Prostate gland (tissue), 2 donors: Measurements from ENCODE around the gene FAM177B. TPM values are rescaled to one million over a fixed set of nuclear protein-coding genes. Genes with fewer than 3 reads are reported as not detected.

Experiments
- DNase-seq: peaks from one replicate; pipeline ENCODE4 v3.0.0-alpha.2; 2019; ENCODE audit warnings: low spot score
- H3K27ac ChIP-seq, 2 donors: fragments of 200-600 bp; sonication (generic); 2 replicates each; pipeline ENCODE4 v1.5.1; 2017 to 2019
- H3K27me3 ChIP-seq: fragments of 200-600 bp; sonication (generic); replicated peaks from 2 replicates; pipeline ENCODE4 v1.5.1; 2019; ENCODE audit not compliant: insufficient read depth
- H3K36me3 ChIP-seq, 2 donors: fragments of 200-600 bp; sonication (generic); 1 replicate in 1 of 2; 2 replicates in 1 of 2; pipeline versions ENCODE4 v1.5.1 to v1.8.1; 2017 to 2019
- H3K4me1 ChIP-seq: fragments of 200-600 bp; sonication (generic); replicated peaks from 2 replicates; pipeline ENCODE4 v1.5.1; 2019
- H3K4me3 ChIP-seq, 2 donors: fragments of 200-600 bp; sonication (generic); 2 replicates each; pipeline ENCODE4 v1.5.1; 2017 to 2019
- H3K9me3 ChIP-seq: fragments of 200-600 bp; sonication (generic); 2 replicates; pipeline ENCODE4 v1.5.1; 2017
- POLR2A ChIP-seq: fragments of 450-650 bp; IDR thresholded peaks from one replicate; pipeline ENCODE4 v1.6.1; 2016; ENCODE audit warnings: antibody characterized with exemption, mild to moderate bottlenecking
- POLR2AphosphoS5 ChIP-seq: sonication (generic); formaldehyde crosslinking; IDR thresholded peaks from one replicate; pipeline ENCODE4 v1.6.1; 2017; ENCODE audit warnings: antibody characterized with exemption
- whole genome bisulfite sequencing: methylation state at CpG from one replicate; pipeline ENCODE4 v1.1.5; 2018; 5-methylcytosine and 5-hydroxymethylcytosine counted together
- intact Hi-C: fragments of 100-400 bp; cut with DNase I; formaldehyde crosslinking; loops from one replicate; pipeline ENCODE4 v1.14.2; 2022
- total RNA-seq, 2 donors: library from RNA; depleted of rRNA; stranded (reverse); fragments of >200 nt; gene quantifications; one replicate each; pipeline ENCODE4 v1.1.0, GENCODE V29; 2016
- TF ChIP-seq, protein P1 (sequence below), 4 experiments: fragments of 200-600 bp in 2 of 4; fragments of 450-650 bp in 2 of 4; sonication (generic) in 2 of 4; IDR thresholded peaks; 1 replicate in 3 of 4; 2 replicates in 1 of 4; pipeline ENCODE4 v1.5.1; 2016 to 2019; ENCODE audit warnings: antibody characterized with exemption in 4 of 4, mild to moderate bottlenecking in 2 of 4, moderate library complexity in 2 of 4

The FAM177B gene
- total RNA-seq, 2 donors from 2014 or later = 0.23 to 0.51 TPM

GRCh38 chr1:222769181-222769580 is 32.2 kb downstream of the FAM177B start:
- H3K9me3 ChIP-seq = no peaks in the 10 kb centered on the region
- no peaks in the 10 kb centered on the region for H3K4me1 ChIP-seq
- no peaks in the 10 kb centered on the region for H3K36me3 ChIP-seq
- 75% methylated on average over 1 of the region's 1 CpG for WGBS
- no peak for TF ChIP-seq POLR2AphosphoS5
- TF ChIP-seq POLR2A = no peak
- TF ChIP-seq, protein P1, sequence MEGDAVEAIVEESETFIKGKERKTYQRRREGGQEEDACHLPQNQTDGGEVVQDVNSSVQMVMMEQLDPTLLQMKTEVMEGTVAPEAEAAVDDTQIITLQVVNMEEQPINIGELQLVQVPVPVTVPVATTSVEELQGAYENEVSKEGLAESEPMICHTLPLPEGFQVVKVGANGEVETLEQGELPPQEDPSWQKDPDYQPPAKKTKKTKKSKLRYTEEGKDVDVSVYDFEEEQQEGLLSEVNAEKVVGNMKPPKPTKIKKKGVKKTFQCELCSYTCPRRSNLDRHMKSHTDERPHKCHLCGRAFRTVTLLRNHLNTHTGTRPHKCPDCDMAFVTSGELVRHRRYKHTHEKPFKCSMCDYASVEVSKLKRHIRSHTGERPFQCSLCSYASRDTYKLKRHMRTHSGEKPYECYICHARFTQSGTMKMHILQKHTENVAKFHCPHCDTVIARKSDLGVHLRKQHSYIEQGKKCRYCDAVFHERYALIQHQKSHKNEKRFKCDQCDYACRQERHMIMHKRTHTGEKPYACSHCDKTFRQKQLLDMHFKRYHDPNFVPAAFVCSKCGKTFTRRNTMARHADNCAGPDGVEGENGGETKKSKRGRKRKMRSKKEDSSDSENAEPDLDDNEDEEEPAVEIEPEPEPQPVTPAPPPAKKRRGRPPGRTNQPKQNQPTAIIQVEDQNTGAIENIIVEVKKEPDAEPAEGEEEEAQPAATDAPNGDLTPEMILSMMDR (IDR thresholded peaks at IDR 0.05) = no peak
- DNase-seq = no peak
- no peaks in the 10 kb centered on the region for H3K27me3 ChIP-seq
- no peak overlapping the region for H3K4me3 ChIP-seq
- intact Hi-C loops = no loop called here
- H3K27ac ChIP-seq = no peak overlapping the region

- Histone ChIP-seq H3K27ac (no peak overlapping the region), H3K27me3 (no peaks in the 10 kb centered on the region), H3K4me1 (no peaks in the 10 kb centered on the region), H3K36me3 (no peaks in the 10 kb centered on the region), H3K9me3 (no peaks in the 10 kb centered on the region), H3K4me3 (no peak overlapping the region)
- intact Hi-C loops = no loop called here
- 74% methylated on average over 2 of the region's 2 CpGs for WGBS
- TF ChIP-seq POLR2A (no peak), POLR2AphosphoS5 (no peak)
- TF ChIP-seq, protein P1 (IDR thresholded peaks at IDR 0.05) = no peak
- no peak for DNase-seq
Observed at GRCh38 chr1:222769971-222770620, 33.1 kb downstream of the FAM177B start.

- Histone ChIP-seq H3K36me3 (no peaks in the 10 kb centered on the region), H3K27me3 (no peaks in the 10 kb centered on the region), H3K9me3 (no peaks in the 10 kb centered on the region), H3K4me3 (no peak overlapping the region), H3K27ac (no peak overlapping the region), H3K4me1 (no peaks in the 10 kb centered on the region)
- WGBS = 66% methylated on average over 4 of the region's 4 CpGs
- intact Hi-C loops = no loop called here
- TF ChIP-seq, protein P1 (IDR thresholded peaks at IDR 0.05) = no peak
- TF ChIP-seq POLR2AphosphoS5 (no peak), POLR2A (no peak)
- no peak for DNase-seq
Observed at GRCh38 chr1:222772996-222773379, 36.0 kb downstream of the FAM177B start.

DNA sequence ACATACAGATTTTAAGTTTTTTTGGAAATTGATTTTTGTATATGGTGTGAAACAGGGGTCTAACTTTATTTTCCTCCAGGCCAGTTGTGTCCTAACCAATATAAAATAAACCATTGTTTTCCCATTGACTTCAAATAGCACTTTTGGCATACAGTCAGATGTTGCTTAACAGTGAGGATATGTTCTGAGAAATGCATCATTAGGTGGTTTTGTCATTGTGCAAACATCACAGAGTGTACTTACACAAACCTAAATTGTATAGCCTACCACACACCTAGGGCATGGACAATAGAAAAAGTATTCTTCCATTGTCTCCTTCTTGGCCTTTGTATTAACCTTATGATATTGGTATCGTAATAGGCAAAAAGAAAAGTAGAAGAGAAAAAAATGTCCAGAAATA is 40.5 kb downstream of the FAM177B start:
- intact Hi-C loops = no loop called here
- H3K4me1 ChIP-seq = no peaks in the 10 kb centered on the region
- no peak for DNase-seq
- H3K27me3 ChIP-seq = no peaks in the 10 kb centered on the region
- H3K4me3 ChIP-seq = no peak overlapping the region
- no peak overlapping the region for H3K27ac ChIP-seq
- TF ChIP-seq POLR2AphosphoS5 = no peak
- TF ChIP-seq, protein P1 (IDR thresholded peaks at IDR 0.05) = no peak
- TF ChIP-seq POLR2A = no peak
- H3K36me3 ChIP-seq = no peaks in the 10 kb centered on the region
- WGBS = 70% methylated on average over 1 of the region's 1 CpG
- H3K9me3 ChIP-seq = no peaks in the 10 kb centered on the region

- no peaks in the 10 kb centered on the region for H3K9me3 ChIP-seq
- H3K36me3 ChIP-seq = no peaks in the 10 kb centered on the region
- no peaks in the 10 kb centered on the region for H3K27me3 ChIP-seq
- no peak overlapping the region for H3K27ac ChIP-seq
- no peaks in the 10 kb centered on the region for H3K4me1 ChIP-seq
- WGBS = 26% methylated on average over 2 of the region's 2 CpGs
- no peak for DNase-seq
- no peak overlapping the region for H3K4me3 ChIP-seq
- intact Hi-C loops = no loop called here
- TF ChIP-seq, protein P1 (IDR thresholded peaks at IDR 0.05) = no peak
- TF ChIP-seq POLR2A = no peak
- no peak for TF ChIP-seq POLR2AphosphoS5
Observed at GRCh38 chr1:222777977-222778376, 41.0 kb downstream of the FAM177B start.
